Measurements from ENCODE around the gene GKN1. TPM values are rescaled to one million over a fixed set of nuclear protein-coding genes. Genes with fewer than 3 reads are reported as not detected.

The GKN1 gene
- total and polyA plus RNA-seq, 2 of the 8 experiments (the other 6 are each of a cell fraction or from before 2014, with no cell fraction given): not detected

DNA sequence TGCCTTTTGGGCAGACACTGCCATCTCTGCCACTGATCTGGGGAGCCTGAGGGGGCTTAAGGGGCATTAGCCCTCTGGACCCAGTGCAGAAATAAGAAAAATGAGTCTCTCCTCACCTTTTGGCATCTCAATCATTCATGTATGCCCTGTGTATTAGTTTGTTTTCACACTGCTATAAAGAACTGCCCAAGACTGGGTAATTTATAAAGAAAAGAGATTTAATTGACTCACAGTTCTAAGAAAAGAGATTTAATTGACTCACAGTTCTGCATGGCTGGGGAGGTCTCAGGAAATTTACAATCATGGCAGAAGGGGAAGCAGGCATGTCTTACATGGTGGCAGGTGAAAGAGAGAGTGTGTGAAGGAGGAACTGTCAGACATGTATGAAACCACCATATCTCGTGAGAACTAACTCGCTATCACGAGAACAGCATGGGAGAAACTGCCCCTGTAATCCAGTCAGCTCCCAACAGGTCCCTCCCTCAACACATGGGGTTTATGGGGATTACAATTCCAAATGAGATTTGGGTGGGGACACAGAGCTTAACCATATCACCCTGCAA lies 43.2 kb upstream of the GKN1 start (continued):
- no peak for TF ChIP-seq HDAC6 (IDR thresholded peaks at IDR 0.05; ENCODE audit: low read depth, low read length)
- no peak for TF ChIP-seq CTBP2 (IDR thresholded peaks at IDR 0.05; ENCODE audit: borderline replicate concordance, insufficient read depth, insufficient read length, low read length)
- no peak for TF ChIP-seq MAFK (IDR thresholded peaks at IDR 0.05; ENCODE audit: low read depth, low read length)
- no peak for TF ChIP-seq SIRT6 (IDR thresholded peaks at IDR 0.05; ENCODE audit: low read length)
